Trophoblast cell (in vitro differentiated cells and primary cell): ENCODE measurements around the gene PTPRN.

ENCODE experiments used
- DNase-seq, 2 donors: peaks; one replicate each; pipeline ENCODE4 v3.0.0-alpha.2; 2016
- H2AFZ ChIP-seq: 2 replicates; pipeline ENCODE4 v1.6.1; 2013; ENCODE audit warnings: low read length, moderate library complexity, mild to moderate bottlenecking; ENCODE audit not compliant: insufficient read depth, poor library complexity
- H2AK5ac ChIP-seq: 2 replicates; pipeline ENCODE4 v1.6.1; 2013; ENCODE audit warnings: mild to moderate bottlenecking, low read length
- H2BK120ac ChIP-seq: 2 replicates; pipeline ENCODE4 v1.6.1; 2013; ENCODE audit warnings: low read length, mild to moderate bottlenecking, moderate library complexity; ENCODE audit not compliant: insufficient read depth, poor library complexity
- H2BK12ac ChIP-seq: 2 replicates; pipeline ENCODE4 v1.6.1; 2013; ENCODE audit warnings: mild to moderate bottlenecking, low read length, moderate library complexity
- H2BK5ac ChIP-seq: 2 replicates; pipeline ENCODE4 v1.6.1; 2013; ENCODE audit warnings: low read length, low read depth, moderate library complexity, mild to moderate bottlenecking; ENCODE audit not compliant: poor library complexity
- H3K14ac ChIP-seq: 2 replicates; pipeline ENCODE4 v1.6.1; 2013; ENCODE audit warnings: mild to moderate bottlenecking, low read length
- H3K18ac ChIP-seq: 2 replicates; pipeline ENCODE4 v1.6.1; 2013; ENCODE audit warnings: mild to moderate bottlenecking, low read length
- H3K23ac ChIP-seq: 2 replicates; pipeline ENCODE4 v1.6.1; 2013; ENCODE audit warnings: low read length
- H3K27ac ChIP-seq: 2 replicates; pipeline ENCODE4 v1.5.1; 2013; ENCODE audit warnings: low read depth, mild to moderate bottlenecking, inconsistent platforms, low read length, moderate library complexity
- H3K27me3 ChIP-seq: 2 replicates; pipeline ENCODE4 v1.6.1; 2013; ENCODE audit warnings: inconsistent platforms, mild to moderate bottlenecking, low read length, moderate library complexity; ENCODE audit not compliant: insufficient read depth
- H3K36me3 ChIP-seq, 2 experiments: 1 replicate in 1 of 2; 2 replicates in 1 of 2; pipeline ENCODE4 v1.6.1; 2013; ENCODE audit warnings: low read length in 2 of 2, mild to moderate bottlenecking in 2 of 2, moderate library complexity in 1 of 2; ENCODE audit not compliant: insufficient read depth in 2 of 2, control insufficient read depth in 1 of 2
- H3K4ac ChIP-seq: 2 replicates; pipeline ENCODE4 v1.6.1; 2013; ENCODE audit warnings: low read depth, mild to moderate bottlenecking, low read length, moderate library complexity
- H3K4me1 ChIP-seq, 2 experiments: 1 replicate in 1 of 2; 2 replicates in 1 of 2; pipeline ENCODE4 v1.6.1; 2013; ENCODE audit warnings: low read length in 2 of 2, mild to moderate bottlenecking in 2 of 2, moderate library complexity in 1 of 2; ENCODE audit not compliant: insufficient read depth in 2 of 2, control insufficient read depth in 1 of 2
- H3K4me2 ChIP-seq: 2 replicates; pipeline ENCODE4 v1.6.1; 2013; ENCODE audit warnings: inconsistent platforms, mild to moderate bottlenecking, low read length, moderate library complexity
- H3K4me3 ChIP-seq: 2 replicates; pipeline ENCODE4 v1.5.1; 2013; ENCODE audit warnings: mild to moderate bottlenecking, low read depth, low read length, inconsistent platforms
- H3K79me1 ChIP-seq: one replicate; pipeline ENCODE4 v1.6.1; 2013; ENCODE audit warnings: low read length
- H3K79me2 ChIP-seq: 2 replicates; pipeline ENCODE4 v1.6.1; 2013; ENCODE audit warnings: low read length, mild to moderate bottlenecking; ENCODE audit not compliant: control insufficient read depth, insufficient read depth, poor library complexity
- H3K9ac ChIP-seq: 2 replicates; pipeline ENCODE4 v1.6.1; 2013; ENCODE audit warnings: mild to moderate bottlenecking, low read length
- H3K9me3 ChIP-seq: 2 replicates; pipeline ENCODE4 v1.6.1; 2013; ENCODE audit warnings: low read depth, mild to moderate bottlenecking, control low read depth, inconsistent platforms, low read length; ENCODE audit not compliant: insufficient read depth
- H4K12ac ChIP-seq: 2 replicates; pipeline ENCODE4 v1.6.1; 2013; ENCODE audit warnings: low read depth, mild to moderate bottlenecking, low read length, moderate library complexity
- H4K8ac ChIP-seq: 2 replicates; pipeline ENCODE4 v1.6.1; 2013; ENCODE audit warnings: low read depth, mild to moderate bottlenecking, low read length, moderate library complexity
- H4K91ac ChIP-seq: one replicate; pipeline ENCODE4 v1.6.1; 2013; ENCODE audit warnings: low read depth, mild to moderate bottlenecking, low read length, moderate library complexity
- WGBS: extraction: QIAGEN DNeasy Blood & Tissue Kit; methylation state at CpG from one replicate; pipeline ENCODE4 v1.1.7; 2013; ENCODE audit warnings: missing lambda C conversion rate; ENCODE audit not compliant: insufficient read length, insufficient coverage; ENCODE audit errors: extremely low coverage; 5-methylcytosine and 5-hydroxymethylcytosine counted together

Gene PTPRN

GRCh38 chr2:219253753-219254589 lies 55.2 kb downstream of the PTPRN start, which contains the start of gene TUBA4A:
TSS of gene TUBA4A (minus strand) at chr2:219253918. CDS start at chr2:219253858, 60 bp downstream.
- H4K12ac ChIP-seq = no peak within 1 kb of the TSS
- no peak within 1 kb of the TSS for H3K27ac ChIP-seq
- no peak within 1 kb of the TSS for H4K8ac ChIP-seq
- H3K9ac ChIP-seq = no peak within 1 kb of the TSS
- H3K27me3 ChIP-seq = peaks cover 44% of the 10 kb centered on the region
- H2BK5ac ChIP-seq = no peak within 1 kb of the TSS
- peaks cover 10% of the 10 kb centered on the region for H3K9me3 ChIP-seq
- H4K91ac ChIP-seq = no peak within 1 kb of the TSS
- no peaks in the 10 kb centered on the region for H3K79me2 ChIP-seq
- peak; percentile 50 to 64 for DNase-seq
- no CpG with 5 or more reads among the region's 76 CpGs for WGBS
- H3K4me1 ChIP-seq = peaks cover 18 to 23% of the 10 kb centered on the region in 2 experiments
- H3K4me3 ChIP-seq = peak within 1 kb of the TSS; percentile 6
- peak within 1 kb of the TSS; percentile 24 for H2AFZ ChIP-seq
- no peaks in the 10 kb centered on the region for H3K79me1 ChIP-seq
- no peak within 1 kb of the TSS for H3K18ac ChIP-seq
- peak within 1 kb of the TSS; percentile 53 for H3K4me2 ChIP-seq
- no peak within 1 kb of the TSS for H3K23ac ChIP-seq
- no peak within 1 kb of the TSS for H3K14ac ChIP-seq
- H2BK12ac ChIP-seq = no peak within 1 kb of the TSS
- H3K36me3 ChIP-seq = peaks cover 0 to 2% of the 10 kb centered on the region in 2 experiments
- H2AK5ac ChIP-seq = no peak within 1 kb of the TSS
- no peak within 1 kb of the TSS for H2BK120ac ChIP-seq
- no peak within 1 kb of the TSS for H3K4ac ChIP-seq

DNA sequence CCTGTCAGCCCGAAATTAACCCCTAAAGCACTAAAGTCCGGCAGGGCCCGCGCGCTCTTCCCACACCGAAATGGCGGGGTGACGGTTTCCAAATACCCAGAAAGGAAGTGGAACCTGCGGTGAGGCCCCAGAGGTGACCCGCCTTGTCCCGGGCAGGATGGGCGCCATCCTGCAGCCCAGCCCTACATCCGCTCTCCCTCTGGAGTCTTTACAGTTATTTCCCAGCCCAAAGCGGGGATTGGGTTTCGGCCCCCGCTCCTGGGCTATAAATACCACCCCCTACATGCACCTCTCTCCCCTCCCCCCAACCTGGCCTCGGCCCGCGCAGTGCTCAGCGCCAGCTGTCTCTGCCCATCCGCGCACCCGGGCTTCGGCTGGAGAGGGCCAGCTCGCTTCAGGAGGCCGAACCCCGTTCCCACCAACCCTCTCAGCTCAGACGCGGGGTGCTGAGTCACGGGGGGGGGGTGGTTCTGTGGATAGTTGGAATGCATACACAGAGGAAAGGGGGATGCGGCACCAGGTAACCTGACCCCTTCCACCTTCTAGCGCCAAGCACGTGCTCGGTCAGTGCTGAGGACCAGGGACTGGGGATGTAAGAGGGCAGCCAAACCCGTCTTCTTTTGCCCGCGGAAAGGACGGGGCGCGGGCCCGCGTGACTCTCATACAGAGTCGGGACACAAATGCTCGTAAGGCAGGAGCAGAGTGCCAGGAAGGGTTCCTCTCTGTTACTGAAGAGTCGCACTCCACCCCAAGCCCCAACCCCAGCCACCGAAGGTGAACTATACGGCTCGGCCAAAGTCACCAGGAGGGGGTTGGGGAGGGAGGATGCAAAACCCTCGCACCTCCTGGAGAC lies 56.1 kb downstream of the PTPRN start, which contains the start of gene TUBA4B:
Gene TUBA4B (plus strand): TSS at position 344 of the 853 bp plus-strand sequence. CDS start 165 bp downstream, at position 509.
- Histone ChIP-seq H3K79me1 (no peaks in the 10 kb centered on the region), H3K36me3 (peaks cover under 1 to 4% of the 10 kb centered on the region in 2 experiments), H4K8ac (no peak within 1 kb of the TSS), H2AK5ac (no peak within 1 kb of the TSS), H3K9me3 (peaks cover 10% of the 10 kb centered on the region), H3K23ac (peak within 1 kb of the TSS; percentile 44), H3K79me2 (no peaks in the 10 kb centered on the region), H2BK120ac (no peak within 1 kb of the TSS), H4K12ac (no peak within 1 kb of the TSS), H3K27ac (no peak within 1 kb of the TSS), H3K4me1 (peaks cover 18 to 26% of the 10 kb centered on the region in 2 experiments), H2AFZ (peak within 1 kb of the TSS; percentile 24), H2BK5ac (no peak within 1 kb of the TSS), H3K27me3 (peaks cover 44% of the 10 kb centered on the region), H3K4ac (no peak within 1 kb of the TSS), H4K91ac (no peak within 1 kb of the TSS), H3K9ac (no peak within 1 kb of the TSS), H3K18ac (no peak within 1 kb of the TSS), H3K14ac (no peak within 1 kb of the TSS), H2BK12ac (no peak within 1 kb of the TSS), H3K4me2 (peak within 1 kb of the TSS; percentile 53), H3K4me3 (peak within 1 kb of the TSS; percentile 6)
- no peak for DNase-seq
- no CpG with 5 or more reads among the region's 49 CpGs for WGBS

DNA sequence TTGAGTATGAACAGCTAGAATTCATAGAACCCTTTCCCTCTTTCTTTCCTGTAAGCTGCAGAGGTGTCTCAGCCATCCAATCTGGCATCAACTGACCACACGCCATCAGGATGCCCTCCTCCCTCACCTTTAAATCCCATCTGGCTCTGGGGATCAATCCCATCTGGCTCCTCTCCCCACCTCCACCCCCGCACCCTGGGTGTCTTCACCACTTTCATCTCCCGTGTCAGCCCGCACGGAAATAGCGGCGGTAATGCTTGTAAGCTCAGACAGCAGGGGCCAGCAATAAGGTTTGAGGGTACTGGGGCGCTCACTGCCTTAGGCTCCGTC lies 56.7 kb downstream of the PTPRN start:
- H3K36me3 ChIP-seq = peaks cover 6 to 10% of the 10 kb centered on the region in 2 experiments
- H2BK12ac ChIP-seq = no peak overlapping the region
- H3K27me3 ChIP-seq = peaks cover 44% of the 10 kb centered on the region
- no peak overlapping the region for H3K18ac ChIP-seq
- no peak overlapping the region for H3K9ac ChIP-seq
- WGBS = no CpG with 5 or more reads among the region's 9 CpGs
- H3K79me1 ChIP-seq = no peaks in the 10 kb centered on the region
- no peak overlapping the region for H3K4me2 ChIP-seq
- no peak overlapping the region for H4K91ac ChIP-seq
- H4K8ac ChIP-seq = no peak overlapping the region
- H3K79me2 ChIP-seq = no peaks in the 10 kb centered on the region
- peaks cover 18 to 26% of the 10 kb centered on the region in 2 experiments for H3K4me1 ChIP-seq
- H3K14ac ChIP-seq = no peak overlapping the region
- no peak overlapping the region for H4K12ac ChIP-seq
- H2AFZ ChIP-seq = no peak overlapping the region
- H3K23ac ChIP-seq = no peak overlapping the region
- H3K9me3 ChIP-seq = peaks cover 10% of the 10 kb centered on the region
- H3K27ac ChIP-seq = no peak overlapping the region
- H2BK120ac ChIP-seq = no peak overlapping the region
- no peak overlapping the region for H3K4ac ChIP-seq
- no peak for DNase-seq
- no peak overlapping the region for H2BK5ac ChIP-seq
- no peak overlapping the region for H2AK5ac ChIP-seq
- H3K4me3 ChIP-seq = no peak overlapping the region

GRCh38 chr2:219252084-219252483 lies 57.1 kb downstream of the PTPRN start:
- H3K79me1 ChIP-seq = no peaks in the 10 kb centered on the region
- H3K14ac ChIP-seq = no peak overlapping the region
- H3K18ac ChIP-seq = no peak overlapping the region
- no peak overlapping the region for H4K91ac ChIP-seq
- peak overlapping the region; percentile 44 for H3K23ac ChIP-seq
- H2AFZ ChIP-seq = no peak overlapping the region
- no peak overlapping the region for H2BK12ac ChIP-seq
- no peak overlapping the region for H2BK5ac ChIP-seq
- H4K12ac ChIP-seq = no peak overlapping the region
- no peak overlapping the region for H3K4ac ChIP-seq
- H3K9ac ChIP-seq = no peak overlapping the region
- H3K9me3 ChIP-seq = peaks cover 10% of the 10 kb centered on the region
- H4K8ac ChIP-seq = no peak overlapping the region
- peaks cover 8 to 13% of the 10 kb centered on the region in 2 experiments for H3K36me3 ChIP-seq
- no peak for DNase-seq
- no peak overlapping the region for H3K4me2 ChIP-seq
- no peak overlapping the region for H2AK5ac ChIP-seq
- H3K27ac ChIP-seq = no peak overlapping the region
- no peak overlapping the region for H2BK120ac ChIP-seq
- H3K4me3 ChIP-seq = no peak overlapping the region
- peaks cover 18 to 26% of the 10 kb centered on the region in 2 experiments for H3K4me1 ChIP-seq
- peaks cover 44% of the 10 kb centered on the region for H3K27me3 ChIP-seq
- no peaks in the 10 kb centered on the region for H3K79me2 ChIP-seq
- no CpG with 5 or more reads among the region's 5 CpGs for WGBS
